ENCODE results near the gene KIF25. TPM values are rescaled to one million over a fixed set of nuclear protein-coding genes. Genes with fewer than 3 reads are reported as not detected.

KIF25 gene
- total and polyA plus RNA-seq, 4 donors: 0.05 TPM; not detected in 3

GRCh38 chr6:168061269-168062210, 64.1 kb downstream of the KIF25 start (continued):
- TF ChIP-seq REST (IDR thresholded peaks at IDR 0.05): no peak
- TF ChIP-seq ZBTB33 (IDR thresholded peaks at IDR 0.05): no peak

GRCh38 chr6:168062346-168063289, 65.1 kb downstream of the KIF25 start:
- no peak overlapping the region for H3K27ac ChIP-seq (ENCODE audit: low read depth in 1 of 2, low read length in 2 of 2)
- no peak overlapping the region for H3K4me3 ChIP-seq (ENCODE audit: low read depth in 1 of 3, low read length in 3 of 3)
- 90% methylated on average over 31 of the region's 31 CpGs for WGBS
- H3K27me3 ChIP-seq (ENCODE audit: control insufficient read depth in 4 of 4, insufficient read depth in 4 of 4, low read length in 3 of 4): no peaks in the 10 kb centered on the region
- no peaks in the 10 kb centered on the region for H3K4me1 ChIP-seq (ENCODE audit: control insufficient read depth in 4 of 4, insufficient read depth in 4 of 4, low read length in 3 of 4)
- TF ChIP-seq CTCF (IDR thresholded peaks at IDR 0.05; ENCODE audit: low read depth, low read length, missing input control): no peak
- TF ChIP-seq FOXA2 (IDR thresholded peaks at IDR 0.05): no peak
- TF ChIP-seq HNF4G (IDR thresholded peaks at IDR 0.05): no peak
- TF ChIP-seq GABPA (IDR thresholded peaks at IDR 0.05 in 1 of 2, conservative IDR thresholded peaks at IDR 0.05 in 1 of 2): no peak
- no peak for TF ChIP-seq JUND (IDR thresholded peaks at IDR 0.05)
- TF ChIP-seq YY1 (IDR thresholded peaks at IDR 0.05): no peak
- TF ChIP-seq REST (IDR thresholded peaks at IDR 0.05): no peak
- no peak for TF ChIP-seq NR2F2 (IDR thresholded peaks at IDR 0.05)
- no peak for TF ChIP-seq HNF4A (conservative IDR thresholded peaks at IDR 0.05)
- TF ChIP-seq ATF3 (IDR thresholded peaks at IDR 0.05): no peak
- no peak for TF ChIP-seq FOXA1 (IDR thresholded peaks at IDR 0.05)
- no peak for TF ChIP-seq RXRA (IDR thresholded peaks at IDR 0.05)
- TF ChIP-seq EGR1 (IDR thresholded peaks at IDR 0.05; ENCODE audit: low read depth in 2 of 2): no peak
- no peak for TF ChIP-seq TAF1 (conservative IDR thresholded peaks at IDR 0.05)
- TF ChIP-seq MAX (IDR thresholded peaks at IDR 0.05): no peak
- TF ChIP-seq SP1 (IDR thresholded peaks at IDR 0.05): no peak
- TF ChIP-seq ZBTB33 (IDR thresholded peaks at IDR 0.05): no peak
- TF ChIP-seq RAD21 (IDR thresholded peaks at IDR 0.05): no peak
- H3K9ac ChIP-seq (ENCODE audit: low read depth in 1 of 2, low read length in 2 of 2): no peak overlapping the region
- H3K36me3 ChIP-seq (ENCODE audit: control insufficient read depth in 4 of 4, insufficient read depth in 3 of 4, low read depth in 1 of 4, low read length in 3 of 4): no peaks in the 10 kb centered on the region
- DNase-seq (ENCODE audit: low spot score): no peak
- H3K9me3 ChIP-seq (ENCODE audit: control insufficient read depth in 4 of 4, low read length in 3 of 4): no peaks in the 10 kb centered on the region
